ENCODE data around the gene GNAZ.
A peak's percentile ranks its signal among the peaks of the same experiment; 100 is the strongest.

The GNAZ gene

GRCh38 chr22:23126165-23127054 lies 56.1 kb downstream of the GNAZ start:
- no CpG with 5 or more reads among the region's 14 CpGs for WGBS (ENCODE audit: extremely low coverage, insufficient coverage, insufficient read length)
- Histone ChIP-seq H3K79me1 (ENCODE audit: low read length) (no peaks in the 10 kb centered on the region), H3K4me3 (ENCODE audit: low read depth, low read length) (no peak overlapping the region), H3K9ac (ENCODE audit: low read length) (no peak overlapping the region), H3K4me1 (ENCODE audit: control insufficient read depth in 1 of 2, insufficient read depth in 2 of 2, low read length in 2 of 2) (no peaks in the 10 kb centered on the region), H4K8ac (ENCODE audit: low read depth, low read length) (no peak overlapping the region), H2AK5ac (ENCODE audit: low read length) (no peak overlapping the region), H3K27ac (ENCODE audit: low read depth, low read length) (no peak overlapping the region), H3K18ac (ENCODE audit: low read length) (no peak overlapping the region), H3K27me3 (ENCODE audit: insufficient read depth, low read length) (no peaks in the 10 kb centered on the region), H2BK12ac (ENCODE audit: low read length) (no peak overlapping the region), H3K23ac (ENCODE audit: low read length) (no peak overlapping the region), H4K91ac (ENCODE audit: low read depth, low read length) (no peak overlapping the region), H2BK120ac (ENCODE audit: insufficient read depth, low read length, poor library complexity) (no peak overlapping the region), H3K36me3 (ENCODE audit: control insufficient read depth in 1 of 2, insufficient read depth in 2 of 2, low read length in 2 of 2) (no peaks in the 10 kb centered on the region), H4K12ac (ENCODE audit: low read depth, low read length) (no peak overlapping the region), H3K4ac (ENCODE audit: low read depth, low read length) (no peak overlapping the region), H2AFZ (ENCODE audit: insufficient read depth, low read length, poor library complexity) (no peak overlapping the region), H3K14ac (ENCODE audit: low read length) (no peak overlapping the region), H3K79me2 (ENCODE audit: control insufficient read depth, insufficient read depth, low read length, poor library complexity) (no peaks in the 10 kb centered on the region), H3K4me2 (ENCODE audit: low read length) (no peak overlapping the region), H3K9me3 (ENCODE audit: insufficient read depth, low read depth, low read length) (no peaks in the 10 kb centered on the region), H2BK5ac (ENCODE audit: low read depth, low read length, poor library complexity) (no peak overlapping the region)
- no peak for DNase-seq

GRCh38 chr22:23127055-23127756 lies 56.9 kb downstream of the GNAZ start:
- Histone ChIP-seq H4K12ac (ENCODE audit: low read depth, low read length) (no peak overlapping the region), H4K91ac (ENCODE audit: low read depth, low read length) (no peak overlapping the region), H3K4ac (ENCODE audit: low read depth, low read length) (no peak overlapping the region), H3K27me3 (ENCODE audit: insufficient read depth, low read length) (no peaks in the 10 kb centered on the region), H3K4me3 (ENCODE audit: low read depth, low read length) (no peak overlapping the region), H3K27ac (ENCODE audit: low read depth, low read length) (no peak overlapping the region), H4K8ac (ENCODE audit: low read depth, low read length) (no peak overlapping the region), H3K9ac (ENCODE audit: low read length) (no peak overlapping the region), H3K4me1 (ENCODE audit: control insufficient read depth in 1 of 2, insufficient read depth in 2 of 2, low read length in 2 of 2) (no peaks in the 10 kb centered on the region), H3K36me3 (ENCODE audit: control insufficient read depth in 1 of 2, insufficient read depth in 2 of 2, low read length in 2 of 2) (no peaks in the 10 kb centered on the region), H2BK120ac (ENCODE audit: insufficient read depth, low read length, poor library complexity) (no peak overlapping the region), H3K79me1 (ENCODE audit: low read length) (no peaks in the 10 kb centered on the region), H2AK5ac (ENCODE audit: low read length) (no peak overlapping the region), H3K9me3 (ENCODE audit: insufficient read depth, low read depth, low read length) (no peaks in the 10 kb centered on the region), H3K79me2 (ENCODE audit: control insufficient read depth, insufficient read depth, low read length, poor library complexity) (no peaks in the 10 kb centered on the region), H2BK5ac (ENCODE audit: low read depth, low read length, poor library complexity) (no peak overlapping the region), H3K14ac (ENCODE audit: low read length) (no peak overlapping the region), H2BK12ac (ENCODE audit: low read length) (no peak overlapping the region), H3K4me2 (ENCODE audit: low read length) (no peak overlapping the region), H2AFZ (ENCODE audit: insufficient read depth, low read length, poor library complexity) (no peak overlapping the region), H3K23ac (ENCODE audit: low read length) (no peak overlapping the region), H3K18ac (ENCODE audit: low read length) (no peak overlapping the region)
- no CpG with 5 or more reads among the region's 7 CpGs for WGBS (ENCODE audit: extremely low coverage, insufficient coverage, insufficient read length)
- DNase-seq: no peak

- Histone ChIP-seq H4K8ac (ENCODE audit: low read depth, low read length) (no peak overlapping the region), H3K27me3 (ENCODE audit: insufficient read depth, low read length) (no peaks in the 10 kb centered on the region), H3K79me1 (ENCODE audit: low read length) (no peaks in the 10 kb centered on the region), H3K18ac (ENCODE audit: low read length) (no peak overlapping the region), H4K91ac (ENCODE audit: low read depth, low read length) (no peak overlapping the region), H3K4me2 (ENCODE audit: low read length) (no peak overlapping the region), H3K9me3 (ENCODE audit: insufficient read depth, low read depth, low read length) (no peaks in the 10 kb centered on the region), H2BK12ac (ENCODE audit: low read length) (no peak overlapping the region), H3K4me3 (ENCODE audit: low read depth, low read length) (no peak overlapping the region), H2BK120ac (ENCODE audit: insufficient read depth, low read length, poor library complexity) (no peak overlapping the region), H3K9ac (ENCODE audit: low read length) (no peak overlapping the region), H3K36me3 (ENCODE audit: control insufficient read depth in 1 of 2, insufficient read depth in 2 of 2, low read length in 2 of 2) (no peaks in the 10 kb centered on the region), H3K4ac (ENCODE audit: low read depth, low read length) (no peak overlapping the region), H2AFZ (ENCODE audit: insufficient read depth, low read length, poor library complexity) (no peak overlapping the region), H3K14ac (ENCODE audit: low read length) (no peak overlapping the region), H3K27ac (ENCODE audit: low read depth, low read length) (no peak overlapping the region), H3K23ac (ENCODE audit: low read length) (no peak overlapping the region), H3K4me1 (ENCODE audit: control insufficient read depth in 1 of 2, insufficient read depth in 2 of 2, low read length in 2 of 2) (no peaks in the 10 kb centered on the region), H3K79me2 (ENCODE audit: control insufficient read depth, insufficient read depth, low read length, poor library complexity) (no peaks in the 10 kb centered on the region), H2BK5ac (ENCODE audit: low read depth, low read length, poor library complexity) (no peak overlapping the region), H4K12ac (ENCODE audit: low read depth, low read length) (no peak overlapping the region), H2AK5ac (ENCODE audit: low read length) (no peak overlapping the region)
- DNase-seq: no peak
- WGBS (ENCODE audit: extremely low coverage, insufficient coverage, insufficient read length): no CpG with 5 or more reads among the region's 9 CpGs
Measured at GRCh38 chr22:23127788-23128187, 57.5 kb downstream of the GNAZ start.

GRCh38 chr22:23128269-23129108 lies 58.2 kb downstream of the GNAZ start:
- Histone ChIP-seq H2AK5ac (ENCODE audit: low read length) (no peak overlapping the region), H4K91ac (ENCODE audit: low read depth, low read length) (no peak overlapping the region), H4K12ac (ENCODE audit: low read depth, low read length) (no peak overlapping the region), H3K4me2 (ENCODE audit: low read length) (no peak overlapping the region), H3K36me3 (ENCODE audit: control insufficient read depth in 1 of 2, insufficient read depth in 2 of 2, low read length in 2 of 2) (no peaks in the 10 kb centered on the region), H3K23ac (ENCODE audit: low read length) (no peak overlapping the region), H3K79me1 (ENCODE audit: low read length) (no peaks in the 10 kb centered on the region), H2BK12ac (ENCODE audit: low read length) (no peak overlapping the region), H2BK120ac (ENCODE audit: insufficient read depth, low read length, poor library complexity) (no peak overlapping the region), H3K9ac (ENCODE audit: low read length) (no peak overlapping the region), H3K14ac (ENCODE audit: low read length) (no peak overlapping the region), H3K79me2 (ENCODE audit: control insufficient read depth, insufficient read depth, low read length, poor library complexity) (no peaks in the 10 kb centered on the region), H3K4ac (ENCODE audit: low read depth, low read length) (no peak overlapping the region), H3K4me1 (ENCODE audit: control insufficient read depth in 1 of 2, insufficient read depth in 2 of 2, low read length in 2 of 2) (no peaks in the 10 kb centered on the region), H2BK5ac (ENCODE audit: low read depth, low read length, poor library complexity) (no peak overlapping the region), H3K18ac (ENCODE audit: low read length) (no peak overlapping the region), H3K27me3 (ENCODE audit: insufficient read depth, low read length) (no peaks in the 10 kb centered on the region), H3K4me3 (ENCODE audit: low read depth, low read length) (no peak overlapping the region), H2AFZ (ENCODE audit: insufficient read depth, low read length, poor library complexity) (no peak overlapping the region), H3K27ac (ENCODE audit: low read depth, low read length) (no peak overlapping the region), H3K9me3 (ENCODE audit: insufficient read depth, low read depth, low read length) (no peaks in the 10 kb centered on the region), H4K8ac (ENCODE audit: low read depth, low read length) (no peak overlapping the region)
- WGBS (ENCODE audit: extremely low coverage, insufficient coverage, insufficient read length): no CpG with 5 or more reads among the region's 14 CpGs
- peak; percentile 79 to 87 for DNase-seq
